Activated T-helper 1 cell treated with anti-CD3 and anti-CD28 coated beads, Interleukin-2, amount 50 U/mL, for 16 hours (primary cell): ENCODE measurements around the gene TMEM141.

ENCODE experiments used
- DNase-seq, 2 donors: peaks; one replicate each; pipeline ENCODE4 v3.0.0-alpha.2; 2020; ENCODE audit warnings: low read depth in 1 of 2, low spot score in 1 of 2

The TMEM141 gene

GRCh38 chr9:136790640-136791515 lies at the start of gene TMEM141:
Gene TMEM141, plus strand, starts transcription at chr9:136791344. Its CDS starts 27 bp downstream, at chr9:136791371.
- DNase-seq = peak; percentile 99 to 100

GRCh38 chr9:136741883-136742571 lies 49.1 kb upstream of the TMEM141 start:
- DNase-seq = no peak

GRCh38 chr9:136742591-136743391 lies 48.4 kb upstream of the TMEM141 start, which contains the start of gene LCN10:
Gene LCN10, minus strand, starts transcription at chr9:136742940. Its CDS starts 37 bp downstream, at chr9:136742903.
- DNase-seq = no peak

GRCh38 chr9:136743639-136744211 lies 47.4 kb upstream of the TMEM141 start:
- no peak for DNase-seq

- DNase-seq = no peak
Observed at GRCh38 chr9:136744773-136745172, 46.4 kb upstream of the TMEM141 start.

- no peak for DNase-seq
Observed at GRCh38 chr9:136745389-136746154, 45.6 kb upstream of the TMEM141 start.

GRCh38 chr9:136746155-136746490 lies 45.0 kb upstream of the TMEM141 start:
- no peak for DNase-seq

GRCh38 chr9:136746621-136747020 lies 44.5 kb upstream of the TMEM141 start:
- no peak for DNase-seq

GRCh38 chr9:136747161-136748060 lies 43.7 kb upstream of the TMEM141 start:
- no peak for DNase-seq

GRCh38 chr9:136748201-136748600 lies 42.9 kb upstream of the TMEM141 start, which contains the start of gene LCN6:
Gene LCN6, minus strand, starts transcription at chr9:136748525. Its CDS starts 42 bp downstream, at chr9:136748483.
- DNase-seq = no peak

- no peak for DNase-seq
Observed at GRCh38 chr9:136748666-136749611, 42.2 kb upstream of the TMEM141 start.

- DNase-seq = no peak
Observed at GRCh38 chr9:136750526-136750925, 40.6 kb upstream of the TMEM141 start.

GRCh38 chr9:136751244-136751643 lies 39.9 kb upstream of the TMEM141 start:
- DNase-seq = no peak

- no peak for DNase-seq
Observed at GRCh38 chr9:136751814-136752213, 39.3 kb upstream of the TMEM141 start.

GRCh38 chr9:136753371-136754058 lies 37.6 kb upstream of the TMEM141 start:
- DNase-seq = no peak

GRCh38 chr9:136754059-136754572 lies 37.0 kb upstream of the TMEM141 start:
- DNase-seq = no peak

GRCh38 chr9:136754626-136755301 lies 36.4 kb upstream of the TMEM141 start:
- DNase-seq = no peak
